Measurements from ENCODE around the gene STX18. TPM values are rescaled to one million over a fixed set of nuclear protein-coding genes. Genes with fewer than 3 reads are reported as not detected.

The STX18 gene
- total RNA-seq, 3 donors from 2014 or later (not counting 1 experiment from before 2014, with no cell fraction given) = 23.1 to 32.8 (median 29.0) TPM

DNA sequence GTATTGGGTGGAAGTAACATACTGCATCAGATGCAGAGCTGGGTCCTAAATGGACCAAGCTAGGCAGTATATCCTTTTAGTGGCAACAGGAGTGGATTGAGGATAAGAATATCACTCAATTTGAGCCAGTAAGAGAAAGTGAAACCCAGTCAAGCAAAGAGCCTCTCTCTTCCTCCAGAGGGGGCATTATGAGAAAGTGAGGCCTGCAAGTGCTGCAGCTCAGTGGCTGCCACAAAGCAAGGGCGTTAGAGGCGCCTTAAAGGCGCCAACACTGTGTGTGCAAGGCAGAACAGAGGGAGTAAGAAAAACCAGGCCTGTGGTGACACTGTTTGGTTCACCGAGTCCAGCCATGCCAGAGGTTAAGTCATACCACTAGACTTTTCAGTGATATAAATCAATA, 17.5 kb downstream of the STX18 start:
- intact Hi-C loops (cut with micrococcal nuclease) = loop anchor here (2.0 to 5.0 kb wide), 2 partner anchors 16 to 53 kb away; no protein-coding TSS in a partner anchor
- H3K27me3 ChIP-seq (ENCODE audit: control insufficient read depth, insufficient read depth, low read length) = no peaks in the 10 kb centered on the region
- H3K36me3 Mint-ChIP-seq = no peaks in the 10 kb centered on the region
- H3K4me1 ChIP-seq (ENCODE audit: control insufficient read depth, insufficient read depth, low read length) = peaks cover 10% of the 10 kb centered on the region
- H3K9me3 ChIP-seq (ENCODE audit: control insufficient read depth, insufficient read depth, low read length) = no peaks in the 10 kb centered on the region
- WGBS (ENCODE audit: insufficient coverage) = 63% methylated on average over 4 of the region's 4 CpGs
- peaks cover 2% of the 10 kb centered on the region for H3K36me3 ChIP-seq (ENCODE audit: control insufficient read depth, insufficient read depth, low read length)
- H3K4me3 Mint-ChIP-seq = peak overlapping the region; percentile 81
- H3K4me3 ChIP-seq (ENCODE audit: low read length) = no peak overlapping the region
- peaks cover 25 to 35% of the 10 kb centered on the region in 2 donors for H3K4me1 Mint-ChIP-seq
- peak; percentile 35 to 70 for DNase-seq
- H3K9me3 Mint-ChIP-seq = no peaks in the 10 kb centered on the region
- peak overlapping the region; percentile 70 for H3K27ac ChIP-seq (ENCODE audit: low read length)
- peak; percentile 98 to 100 (median 100) for ATAC-seq
- TF ChIP-seq, protein P1, sequence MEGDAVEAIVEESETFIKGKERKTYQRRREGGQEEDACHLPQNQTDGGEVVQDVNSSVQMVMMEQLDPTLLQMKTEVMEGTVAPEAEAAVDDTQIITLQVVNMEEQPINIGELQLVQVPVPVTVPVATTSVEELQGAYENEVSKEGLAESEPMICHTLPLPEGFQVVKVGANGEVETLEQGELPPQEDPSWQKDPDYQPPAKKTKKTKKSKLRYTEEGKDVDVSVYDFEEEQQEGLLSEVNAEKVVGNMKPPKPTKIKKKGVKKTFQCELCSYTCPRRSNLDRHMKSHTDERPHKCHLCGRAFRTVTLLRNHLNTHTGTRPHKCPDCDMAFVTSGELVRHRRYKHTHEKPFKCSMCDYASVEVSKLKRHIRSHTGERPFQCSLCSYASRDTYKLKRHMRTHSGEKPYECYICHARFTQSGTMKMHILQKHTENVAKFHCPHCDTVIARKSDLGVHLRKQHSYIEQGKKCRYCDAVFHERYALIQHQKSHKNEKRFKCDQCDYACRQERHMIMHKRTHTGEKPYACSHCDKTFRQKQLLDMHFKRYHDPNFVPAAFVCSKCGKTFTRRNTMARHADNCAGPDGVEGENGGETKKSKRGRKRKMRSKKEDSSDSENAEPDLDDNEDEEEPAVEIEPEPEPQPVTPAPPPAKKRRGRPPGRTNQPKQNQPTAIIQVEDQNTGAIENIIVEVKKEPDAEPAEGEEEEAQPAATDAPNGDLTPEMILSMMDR (IDR thresholded peaks at IDR 0.05) = peak; percentile 33
- peak overlapping the region; percentile 87 to 94 for H3K27ac Mint-ChIP-seq
- H3K27me3 Mint-ChIP-seq (ENCODE audit: low read depth in 2 of 2) = no peaks in the 10 kb centered on the region

DNA sequence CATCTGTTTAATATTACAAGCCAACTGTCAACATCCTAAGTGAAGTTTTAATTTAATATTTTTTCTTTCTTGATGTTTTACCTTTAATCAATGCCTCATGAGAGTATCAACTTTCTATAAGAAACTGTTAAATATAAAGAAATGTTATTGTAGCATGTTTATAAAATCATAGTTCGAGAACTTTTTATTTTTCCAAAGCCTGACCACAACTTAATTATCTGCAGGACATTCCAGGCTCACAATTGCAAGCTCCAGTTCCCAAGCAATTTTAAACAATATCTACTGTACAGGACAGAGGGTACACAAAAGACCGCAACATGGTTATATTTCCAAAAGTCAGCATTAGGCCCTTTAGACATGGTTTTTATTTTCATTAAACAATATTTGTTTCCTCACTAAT, 20.1 kb downstream of the STX18 start:
- no peaks in the 10 kb centered on the region for H3K9me3 Mint-ChIP-seq
- no peaks in the 10 kb centered on the region for H3K27me3 ChIP-seq (ENCODE audit: control insufficient read depth, insufficient read depth, low read length)
- H3K4me1 ChIP-seq (ENCODE audit: control insufficient read depth, insufficient read depth, low read length) = peaks cover 14% of the 10 kb centered on the region
- peaks cover 43 to 52% of the 10 kb centered on the region in 2 donors for H3K4me1 Mint-ChIP-seq
- ATAC-seq (no peak), DNase-seq (no peak)
- no peaks in the 10 kb centered on the region for H3K9me3 ChIP-seq (ENCODE audit: control insufficient read depth, insufficient read depth, low read length)
- H3K27ac Mint-ChIP-seq = no peak overlapping the region
- no peak overlapping the region for H3K4me3 ChIP-seq (ENCODE audit: low read length)
- 100% methylated on average over 2 of the region's 2 CpGs for WGBS (ENCODE audit: insufficient coverage)
- no peaks in the 10 kb centered on the region for H3K27me3 Mint-ChIP-seq (ENCODE audit: low read depth in 2 of 2)
- intact Hi-C loops (cut with micrococcal nuclease) = loop anchor here (5.0 kb wide), 1 partner anchor 56 kb away; no protein-coding TSS in a partner anchor
- TF ChIP-seq, protein P1 (IDR thresholded peaks at IDR 0.05) = no peak
- H3K36me3 ChIP-seq (ENCODE audit: control insufficient read depth, insufficient read depth, low read length) = no peaks in the 10 kb centered on the region
- H3K4me3 Mint-ChIP-seq = no peak overlapping the region
- H3K36me3 Mint-ChIP-seq = no peaks in the 10 kb centered on the region
- H3K27ac ChIP-seq (ENCODE audit: low read length) = no peak overlapping the region

DNA sequence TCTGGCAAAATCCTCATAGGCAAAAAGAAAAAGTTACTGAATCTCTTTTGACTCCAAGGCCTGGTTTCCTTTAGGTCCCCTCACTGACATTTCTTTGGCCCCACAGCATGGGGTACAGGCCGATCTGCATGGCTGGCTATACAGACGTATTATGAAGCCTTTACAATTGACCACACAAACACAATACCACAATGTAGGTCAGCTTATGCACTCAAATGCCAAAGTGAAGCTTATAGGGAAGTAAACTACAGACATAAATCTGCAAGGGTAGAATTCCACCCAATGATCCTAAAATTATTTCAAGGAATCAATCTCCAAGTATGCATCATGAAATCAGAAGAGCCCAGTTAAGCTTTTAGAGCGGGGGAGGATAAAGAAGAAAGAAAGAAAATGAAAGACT, 20.7 kb downstream of the STX18 start:
- Mint-ChIP-seq H3K9me3 (no peaks in the 10 kb centered on the region), H3K4me3 (no peak overlapping the region), H3K36me3 (no peaks in the 10 kb centered on the region), H3K4me1 (peaks cover 43 to 52% of the 10 kb centered on the region in 2 donors), H3K27ac (no peak overlapping the region), H3K27me3 (ENCODE audit: low read depth in 2 of 2) (no peaks in the 10 kb centered on the region)
- no peak overlapping the region for H3K4me3 ChIP-seq (ENCODE audit: low read length)
- H3K9me3 ChIP-seq (ENCODE audit: control insufficient read depth, insufficient read depth, low read length) = no peaks in the 10 kb centered on the region
- TF ChIP-seq, protein P1 (IDR thresholded peaks at IDR 0.05) = no peak
- peaks cover 14% of the 10 kb centered on the region for H3K4me1 ChIP-seq (ENCODE audit: control insufficient read depth, insufficient read depth, low read length)
- WGBS (ENCODE audit: insufficient coverage) = 81% methylated on average over 3 of the region's 3 CpGs
- H3K36me3 ChIP-seq (ENCODE audit: control insufficient read depth, insufficient read depth, low read length) = no peaks in the 10 kb centered on the region
- no peak for DNase-seq
- ATAC-seq = no peak
- no peak overlapping the region for H3K27ac ChIP-seq (ENCODE audit: low read length)
- H3K27me3 ChIP-seq (ENCODE audit: control insufficient read depth, insufficient read depth, low read length) = no peaks in the 10 kb centered on the region
- intact Hi-C loops (cut with micrococcal nuclease) = loop anchor here (5.0 kb wide), 1 partner anchor 56 kb away; no protein-coding TSS in a partner anchor

DNA sequence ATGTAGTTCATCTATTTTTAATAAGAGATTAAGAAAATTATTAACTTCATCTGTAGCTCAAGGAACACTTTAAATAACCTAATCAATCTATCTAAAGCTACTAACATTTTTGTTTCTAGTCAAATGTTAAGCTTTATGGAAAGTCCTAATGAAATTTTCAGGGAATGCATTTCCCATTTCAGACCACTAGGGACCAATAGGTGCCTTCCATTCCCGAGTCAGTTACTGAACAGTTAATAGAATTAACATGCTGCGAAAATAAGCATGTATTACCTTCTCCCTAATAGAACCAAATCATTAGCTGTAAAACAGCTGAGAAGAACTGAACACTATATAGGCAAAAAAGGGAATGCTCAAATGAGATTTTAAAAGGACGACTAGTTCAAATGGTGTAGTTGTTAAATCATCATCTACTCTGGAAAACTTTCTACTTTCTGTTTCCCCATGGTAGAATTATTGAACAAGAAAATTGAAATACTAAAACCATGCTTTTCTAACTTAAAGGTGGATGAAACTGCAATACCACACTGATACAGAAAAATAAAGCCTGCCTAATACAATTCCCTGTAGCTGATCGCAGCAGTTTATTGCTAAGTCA, 22.5 kb downstream of the STX18 start:
- peaks cover 34 to 42% of the 10 kb centered on the region in 2 donors for H3K4me1 Mint-ChIP-seq
- H3K9me3 Mint-ChIP-seq = no peaks in the 10 kb centered on the region
- Histone ChIP-seq H3K9me3 (ENCODE audit: control insufficient read depth, insufficient read depth, low read length) (no peaks in the 10 kb centered on the region), H3K36me3 (ENCODE audit: control insufficient read depth, insufficient read depth, low read length) (no peaks in the 10 kb centered on the region), H3K27me3 (ENCODE audit: control insufficient read depth, insufficient read depth, low read length) (no peaks in the 10 kb centered on the region), H3K4me3 (ENCODE audit: low read length) (no peak overlapping the region), H3K27ac (ENCODE audit: low read length) (no peak overlapping the region), H3K4me1 (ENCODE audit: control insufficient read depth, insufficient read depth, low read length) (peaks cover 9% of the 10 kb centered on the region)
- 89% methylated on average over 2 of the region's 4 CpGs for WGBS (ENCODE audit: insufficient coverage)
- H3K27ac Mint-ChIP-seq = no peak overlapping the region
- H3K4me3 Mint-ChIP-seq = no peak overlapping the region
- H3K27me3 Mint-ChIP-seq (ENCODE audit: low read depth in 2 of 2) = no peaks in the 10 kb centered on the region
- intact Hi-C loops (cut with micrococcal nuclease) = no loop called here
- DNase-seq = no peak
- no peak for ATAC-seq
- H3K36me3 Mint-ChIP-seq = no peaks in the 10 kb centered on the region
- TF ChIP-seq, protein P1 (IDR thresholded peaks at IDR 0.05) = no peak
